ENCODE measurements around the gene ASPHD1. TPM values are rescaled to one million over a fixed set of nuclear protein-coding genes. Genes with fewer than 3 reads are reported as not detected.
A peak's percentile ranks its signal among the peaks of the same experiment; 100 is the strongest.
"Not testable (repeated sequence)": the region's sequence is repeated elsewhere in the genome, so short reads cannot be mapped to it uniquely, and the experiment has no call there.

ASPHD1 gene
- total RNA-seq, 1 donor from 2014 or later = not detected

DNA sequence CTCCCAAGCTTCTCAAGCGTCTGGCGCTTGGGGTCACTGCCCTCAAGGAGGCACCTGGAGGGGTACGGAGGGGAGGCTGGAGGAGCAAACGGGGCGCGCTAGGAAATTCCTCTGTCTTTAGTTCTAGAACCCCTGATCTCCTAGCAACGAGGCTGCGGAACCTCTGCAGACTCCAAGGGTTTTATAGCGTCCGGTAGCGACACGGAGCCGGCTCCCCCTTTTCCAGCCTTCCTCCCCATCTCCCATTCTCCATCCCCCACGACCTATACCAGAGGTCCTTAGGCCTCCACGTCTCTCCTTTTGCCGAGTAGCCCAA lies 36.7 kb upstream of the ASPHD1 start:
- peak overlapping the region; percentile 72 to 99 for H3K4me3 ChIP-seq
- TF ChIP-seq CTCF (IDR thresholded peaks at IDR 0.05) = no peak
- H3K27me3 ChIP-seq = no peaks in the 10 kb centered on the region
- no peaks in the 10 kb centered on the region for H3K9me3 ChIP-seq
- intact Hi-C loops (cut with DNase I) = loop anchor here (1.0 to 5.0 kb wide), 7 partner anchors 37 to 157 kb away; partner anchors contain the start of genes ASPHD1, KCTD13, KIF22 and MVP
- peak overlapping the region; percentile 85 to 93 for H3K27ac ChIP-seq
- H3K4me1 ChIP-seq = peaks cover 4 to 22% of the 10 kb centered on the region in 2 donors
- H3K36me3 ChIP-seq = peaks cover 12 to 25% of the 10 kb centered on the region in 2 donors
- DNase-seq (ENCODE audit: low spot score in 2 of 2) = no peak

DNA sequence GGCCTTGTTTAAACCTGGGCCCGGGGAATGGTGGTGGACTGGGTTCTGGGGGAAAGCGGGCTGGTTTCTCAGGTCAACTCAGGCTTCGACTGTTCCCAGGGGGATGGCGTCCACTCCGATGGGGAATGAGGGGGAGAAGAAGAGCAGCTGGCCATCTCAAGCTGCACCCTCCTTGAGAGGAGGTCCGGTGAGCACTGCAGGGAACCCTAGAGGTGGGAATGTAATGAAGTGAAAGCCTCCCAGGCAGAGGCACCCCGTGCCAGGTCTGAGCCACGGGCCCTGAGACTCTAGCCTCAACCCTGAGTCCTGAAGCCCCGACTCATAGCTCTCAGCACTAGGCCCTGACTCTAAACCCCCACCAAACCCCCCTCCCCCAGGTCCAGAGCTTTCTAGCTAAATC lies 36.1 kb upstream of the ASPHD1 start:
- no peak for DNase-seq (ENCODE audit: low spot score in 2 of 2)
- H3K27ac ChIP-seq = no peak overlapping the region
- intact Hi-C loops (cut with DNase I) = loop anchor here (5.0 kb wide), 1 partner anchor 108 kb away; the partner anchor contains the start of gene TAOK2
- no peak overlapping the region for H3K4me3 ChIP-seq
- H3K9me3 ChIP-seq = no peaks in the 10 kb centered on the region
- no peak for TF ChIP-seq CTCF (IDR thresholded peaks at IDR 0.05)
- H3K36me3 ChIP-seq = peaks cover 11 to 19% of the 10 kb centered on the region in 2 donors
- peaks cover 4 to 16% of the 10 kb centered on the region in 2 donors for H3K4me1 ChIP-seq
- no peaks in the 10 kb centered on the region for H3K27me3 ChIP-seq

DNA sequence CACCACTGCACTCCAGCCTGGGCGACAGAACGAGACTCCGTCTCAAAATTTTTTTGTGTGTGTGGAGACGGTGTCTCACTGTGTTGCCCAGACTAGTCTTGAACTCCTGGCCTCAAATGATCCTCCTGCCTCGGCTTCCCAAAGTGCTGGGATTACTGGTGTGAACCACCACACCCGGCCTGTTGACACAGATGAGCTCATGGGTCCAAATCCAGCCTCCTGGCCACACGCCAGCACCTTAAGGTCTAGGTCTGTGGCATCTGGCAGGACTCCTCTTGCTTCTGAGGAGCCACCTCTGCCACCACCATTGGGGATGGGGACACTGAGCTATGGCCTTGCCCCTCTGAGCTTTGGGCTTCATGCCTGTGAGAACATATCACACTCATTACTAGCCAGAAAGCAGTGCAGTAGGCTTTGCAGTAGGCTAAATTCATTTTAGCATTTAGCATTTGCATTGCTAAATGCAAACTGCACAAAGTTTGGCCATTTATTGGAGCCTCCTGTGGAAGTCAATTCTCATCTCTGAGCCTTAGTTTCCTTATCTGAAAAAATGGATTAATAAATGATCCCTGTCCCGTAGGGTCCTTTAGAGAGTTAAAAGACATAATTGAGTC lies 31.8 kb upstream of the ASPHD1 start:
- TF ChIP-seq CTCF (IDR thresholded peaks at IDR 0.05) = no peak
- Histone ChIP-seq H3K36me3 (no peaks in the 10 kb centered on the region), H3K27ac (no peak overlapping the region), H3K9me3 (no peaks in the 10 kb centered on the region), H3K4me3 (no peak overlapping the region), H3K4me1 (no peaks in the 10 kb centered on the region), H3K27me3 (no peaks in the 10 kb centered on the region)
- no peak for DNase-seq (ENCODE audit: low spot score in 2 of 2)
- intact Hi-C loops (cut with DNase I) = no loop called here

- H3K27ac ChIP-seq; H3K4me3 ChIP-seq; intact Hi-C loops (cut with DNase I); H3K9me3 ChIP-seq; DNase-seq (ENCODE audit: low spot score in 2 of 2); H3K27me3 ChIP-seq; H3K36me3 ChIP-seq; H3K4me1 ChIP-seq: not testable (repeated sequence)
These were observed 31.2 kb upstream of the ASPHD1 start for GRCh38 chr16:29869067-29869466.

GRCh38 chr16:29871822-29872546 lies 28.3 kb upstream of the ASPHD1 start:
- Histone ChIP-seq H3K9me3 (no peaks in the 10 kb centered on the region), H3K36me3 (no peaks in the 10 kb centered on the region), H3K4me1 (peaks cover 0 to 1% of the 10 kb centered on the region in 2 donors), H3K4me3 (no peak overlapping the region), H3K27ac (no peak overlapping the region), H3K27me3 (peaks cover 10% of the 10 kb centered on the region)
- intact Hi-C loops (cut with DNase I) = no loop called here
- TF ChIP-seq CTCF (IDR thresholded peaks at IDR 0.05) = no peak
- no peak for DNase-seq (ENCODE audit: low spot score in 2 of 2)

GRCh38 chr16:29873319-29873718 lies 27.0 kb upstream of the ASPHD1 start:
- Histone ChIP-seq H3K27ac (no peak overlapping the region), H3K36me3 (no peaks in the 10 kb centered on the region), H3K4me3 (no peak overlapping the region), H3K4me1 (peaks cover 0 to 4% of the 10 kb centered on the region in 2 donors), H3K27me3 (peaks cover 18% of the 10 kb centered on the region), H3K9me3 (no peaks in the 10 kb centered on the region)
- intact Hi-C loops (cut with DNase I) = no loop called here
- DNase-seq (ENCODE audit: low spot score in 2 of 2) = no peak
- TF ChIP-seq CTCF (IDR thresholded peaks at IDR 0.05) = no peak

All from ascending aorta (tissue), 2 donors.